Activated T-cell treated with anti-CD3 and anti-CD28 coated beads for 1 hour (primary cell): ENCODE results near the gene RAB24.
"Not testable (repeated sequence)": the region's sequence is repeated elsewhere in the genome, so short reads cannot be mapped to it uniquely, and the experiment has no call there.

Experiments used
- DNase-seq: peaks from one replicate; pipeline ENCODE4 v3.0.0-alpha.2; 2020; ENCODE audit warnings: low read depth

RAB24 gene

DNA sequence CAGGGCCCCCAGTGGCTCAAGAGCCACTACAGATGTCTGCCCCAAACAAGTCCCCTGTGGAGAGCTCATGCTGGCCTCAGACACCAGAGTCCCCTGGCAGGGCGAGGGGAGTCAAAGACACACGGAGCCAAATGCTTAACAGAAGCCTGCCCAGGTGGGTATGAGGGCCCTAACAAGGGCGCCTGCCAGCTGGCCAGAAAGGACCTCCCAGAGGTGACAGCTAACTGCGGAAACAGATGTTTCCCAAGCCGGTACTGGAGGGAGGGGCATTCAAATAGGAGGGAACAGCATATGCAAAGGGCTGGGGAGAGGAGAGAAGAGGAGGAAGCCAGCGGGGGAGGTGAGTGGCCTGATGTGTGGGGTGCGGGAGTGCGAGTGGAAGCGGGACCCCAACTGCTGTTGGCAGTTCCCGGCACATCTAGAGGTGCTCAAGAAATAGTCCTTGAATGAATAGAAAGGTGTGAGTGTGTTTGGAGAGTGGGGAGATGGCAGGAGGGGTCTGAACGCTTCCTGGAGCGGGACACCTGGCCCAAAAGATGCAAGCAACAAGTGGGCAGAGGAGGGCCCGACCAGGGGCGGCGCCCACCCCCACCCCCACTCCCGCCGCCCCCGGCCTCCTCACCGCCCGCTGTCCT, 7.4 kb upstream of the RAB24 start:
- DNase-seq: no peak

DNA sequence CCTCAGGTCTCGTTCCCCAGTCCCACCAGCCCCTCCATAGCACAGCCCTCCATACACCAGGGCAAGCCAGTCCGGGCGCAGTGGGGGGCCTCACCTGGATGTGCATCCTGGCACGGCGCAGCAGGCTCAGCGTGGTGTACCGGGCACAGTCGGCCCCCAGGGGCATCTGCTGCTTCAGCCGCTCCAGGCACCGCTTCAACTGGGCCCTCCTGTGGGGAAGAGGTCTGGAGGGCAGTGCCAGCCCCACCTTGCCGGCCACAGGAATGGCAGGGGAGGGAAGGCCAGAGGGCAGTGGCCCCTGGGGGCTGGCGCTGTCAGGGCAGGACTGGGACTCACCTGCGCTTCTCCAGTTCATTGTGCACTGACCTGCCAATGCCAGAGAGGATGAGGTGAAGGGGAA, 6.8 kb upstream of the RAB24 start:
- DNase-seq: no peak

DNA sequence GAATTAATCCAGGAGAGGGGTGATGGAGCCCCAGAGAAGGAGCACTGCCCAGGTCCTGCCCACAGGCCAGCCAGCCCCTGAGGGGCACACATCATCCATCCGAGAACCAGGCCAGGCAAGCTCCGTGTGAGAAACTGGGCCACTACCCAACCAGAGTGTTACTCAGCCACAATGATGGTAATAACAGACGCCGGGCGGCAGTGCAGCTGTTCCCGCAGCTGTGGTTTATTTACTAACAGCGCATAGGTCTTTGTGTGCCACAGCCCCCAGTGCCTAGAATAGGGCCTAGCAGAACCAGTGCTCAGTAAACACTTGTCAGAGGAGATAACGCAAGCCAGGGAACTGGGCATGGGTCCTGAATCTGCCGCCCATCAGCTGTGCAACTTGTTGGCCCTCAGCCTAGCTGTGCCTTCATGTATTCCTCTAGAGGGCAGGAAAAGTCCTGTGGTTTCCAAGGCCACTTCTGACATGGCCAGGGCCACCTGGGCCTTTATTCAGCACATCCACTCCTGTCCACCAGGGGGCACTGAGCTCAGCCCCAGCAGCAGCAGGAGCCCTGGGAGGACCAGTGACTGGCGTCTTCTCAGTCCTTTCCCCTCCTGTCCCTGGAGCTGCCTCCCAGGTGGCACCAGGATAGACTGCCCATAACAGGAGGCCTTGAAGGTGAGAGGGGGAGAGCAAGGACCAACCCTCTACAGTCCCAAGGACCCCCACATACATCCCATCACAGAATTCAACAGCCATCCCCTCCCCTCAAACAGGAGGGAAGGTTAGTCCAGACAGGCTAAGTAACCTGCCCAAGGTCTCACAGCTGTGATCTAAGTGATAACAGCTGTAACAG, 6.1 kb upstream of the RAB24 start:
- peak; percentile 56 for DNase-seq

DNA sequence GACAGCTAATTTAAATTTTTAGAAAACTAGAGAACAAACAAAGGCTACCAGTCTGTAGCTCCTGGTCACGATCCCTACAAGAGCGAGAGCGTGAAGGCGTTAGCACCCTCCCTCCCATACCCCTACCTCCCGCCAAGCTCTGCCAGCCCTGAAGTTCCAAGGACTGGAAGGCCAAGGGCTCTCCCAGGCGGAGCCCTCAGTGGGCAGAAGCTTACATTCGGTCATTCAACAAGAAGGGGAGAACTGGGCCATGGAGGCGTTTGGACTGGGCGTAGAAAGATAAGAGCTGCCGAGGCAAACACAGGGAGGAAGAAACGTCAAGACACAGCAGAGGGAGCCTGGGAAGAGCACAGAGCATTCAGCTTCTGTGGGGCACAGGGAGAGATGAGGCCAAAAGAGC, 5.2 kb upstream of the RAB24 start:
- no peak for DNase-seq

DNA sequence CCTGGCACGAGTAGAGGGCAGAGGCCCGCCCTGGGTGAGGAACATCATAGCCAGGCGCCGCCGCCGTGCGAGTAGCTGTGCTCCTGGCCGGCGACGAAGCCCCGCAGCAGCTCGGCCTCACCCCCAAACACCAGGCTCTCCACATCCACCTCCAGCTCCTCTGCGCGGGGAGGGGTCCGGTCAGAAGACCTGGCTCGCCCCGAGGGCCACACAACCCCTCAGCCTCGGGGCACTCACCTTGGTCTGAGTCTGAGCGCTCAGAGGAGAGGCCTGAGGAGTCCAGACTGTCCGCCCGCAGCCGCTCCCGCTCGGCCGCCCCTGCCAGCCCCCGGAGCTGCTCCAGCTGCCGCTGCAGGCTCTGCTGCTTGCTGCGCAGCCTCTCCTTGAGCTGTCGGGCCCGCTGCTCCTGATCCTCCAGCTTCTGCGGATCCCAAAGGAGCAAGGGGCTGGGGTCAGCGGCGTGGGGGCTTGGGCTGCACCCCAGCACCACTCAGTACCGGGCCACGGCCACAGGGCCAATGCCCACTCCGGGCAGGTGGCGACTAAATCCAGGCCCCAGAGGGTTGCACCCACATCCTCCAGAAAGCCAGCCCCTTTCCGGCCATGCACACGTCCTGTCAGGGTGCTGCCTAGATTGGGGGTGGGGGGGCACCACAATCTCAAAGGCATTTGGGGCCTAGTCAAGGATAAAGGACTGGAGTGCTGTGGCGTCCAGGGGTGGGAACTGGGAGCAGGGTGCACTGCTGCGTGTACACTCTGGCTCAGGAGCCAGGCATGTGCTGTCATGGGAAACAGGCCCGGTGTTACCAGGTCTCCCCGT, 4.2 kb upstream of the RAB24 start:
- no peak for DNase-seq

DNA sequence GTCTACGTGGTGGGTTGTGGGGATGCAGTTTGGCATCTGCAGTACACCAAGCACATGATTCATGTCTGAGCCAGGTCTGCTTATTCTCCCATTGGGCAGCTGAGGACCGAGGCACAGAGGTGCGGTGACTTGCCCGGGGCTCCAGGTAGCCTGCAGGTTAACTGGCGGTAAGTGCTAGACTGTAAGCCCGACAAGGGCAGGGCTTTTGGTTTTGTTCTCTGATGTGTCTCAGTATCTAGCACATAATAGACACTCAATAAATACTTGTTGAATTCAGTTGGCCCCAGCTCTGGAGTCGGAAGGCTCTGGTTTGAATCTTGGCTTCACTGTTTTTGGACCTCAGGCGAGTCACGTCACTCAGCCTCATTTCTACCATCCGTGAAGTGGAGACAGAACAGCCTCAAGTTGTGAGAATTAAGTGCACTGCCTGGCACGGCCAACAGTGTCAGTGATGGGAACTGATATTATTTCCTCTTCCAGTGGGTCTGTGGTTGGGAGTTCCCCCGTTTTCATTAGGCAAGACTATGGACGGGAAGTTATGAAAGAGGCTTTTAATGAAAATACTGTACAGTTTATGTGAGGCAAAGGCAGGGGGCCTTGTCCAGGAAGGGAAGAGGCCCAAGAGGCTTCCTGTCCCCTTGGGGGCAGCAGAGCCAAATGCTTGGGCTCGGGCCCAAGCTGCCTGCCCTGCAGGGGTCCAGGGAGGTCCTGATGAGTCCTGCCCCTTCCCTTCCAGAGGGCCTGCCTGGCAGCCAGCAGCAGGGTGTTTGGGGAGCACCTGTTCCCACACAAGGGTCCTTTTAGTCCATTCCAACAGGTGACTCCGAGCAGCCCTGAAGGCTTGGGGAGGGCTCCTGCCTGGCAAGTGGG, 3.4 kb upstream of the RAB24 start:
- DNase-seq: no peak

DNA sequence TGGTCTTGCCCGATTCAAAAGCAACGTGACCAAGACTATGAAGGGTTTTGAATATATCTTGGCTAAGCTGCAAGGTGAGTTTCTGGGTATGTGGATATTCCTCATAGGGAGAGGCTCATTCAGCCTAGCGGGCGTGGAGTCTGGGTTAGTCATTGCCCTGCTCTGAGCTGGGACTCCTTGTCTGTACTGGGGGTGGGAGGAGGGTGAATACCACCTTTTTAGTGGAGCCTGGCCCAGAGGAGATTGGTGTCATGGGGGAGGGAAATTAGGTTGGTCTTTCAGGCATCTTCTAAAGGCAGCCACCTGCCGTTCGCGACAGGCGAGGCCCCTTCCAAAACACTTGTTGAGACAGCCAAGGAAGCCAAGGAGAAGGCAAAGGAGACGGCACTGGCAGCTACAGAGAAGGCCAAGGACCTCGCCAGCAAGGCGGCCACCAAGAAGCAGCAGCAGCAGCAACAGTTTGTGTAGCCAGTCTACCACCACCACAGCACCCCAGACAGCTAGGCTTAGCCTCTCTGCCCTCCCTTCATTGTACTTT, 2.7 kb upstream of the RAB24 start:
- not testable (repeated sequence) for DNase-seq

DNA sequence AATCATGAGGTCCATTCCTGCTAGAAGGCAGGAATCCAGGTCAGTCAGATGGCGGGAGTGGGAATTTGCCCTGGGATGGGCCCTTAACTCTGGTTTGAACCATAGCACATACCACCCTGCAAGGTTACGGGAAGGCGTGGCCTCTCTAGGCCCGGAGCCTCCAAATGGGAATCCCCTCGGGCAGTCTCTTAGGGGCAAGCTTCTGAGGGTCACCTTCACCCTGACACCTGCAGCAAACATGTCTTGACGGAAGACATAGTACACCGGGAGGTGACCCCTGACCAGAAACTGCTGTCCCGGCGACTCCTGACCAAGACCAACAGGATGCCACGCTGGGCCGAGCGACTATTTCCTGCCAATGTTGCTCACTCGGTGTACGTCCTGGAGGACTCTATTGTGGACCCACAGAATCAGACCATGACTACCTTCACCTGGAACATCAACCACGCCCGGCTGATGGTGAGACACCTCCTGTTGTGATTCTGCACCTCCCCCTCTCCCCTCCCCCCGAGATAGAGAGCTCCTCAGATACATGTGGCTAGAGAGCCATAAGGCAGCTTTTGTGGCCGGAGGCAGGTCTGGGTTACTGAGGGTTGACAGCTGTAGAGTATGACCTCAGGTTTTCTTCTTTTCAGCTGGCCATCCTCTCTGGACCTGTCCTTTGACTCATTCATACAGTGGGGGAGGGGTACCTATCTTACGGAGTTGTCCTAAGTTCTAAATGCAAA, 1.0 kb upstream of the RAB24 start:
- DNase-seq: no peak

DNA sequence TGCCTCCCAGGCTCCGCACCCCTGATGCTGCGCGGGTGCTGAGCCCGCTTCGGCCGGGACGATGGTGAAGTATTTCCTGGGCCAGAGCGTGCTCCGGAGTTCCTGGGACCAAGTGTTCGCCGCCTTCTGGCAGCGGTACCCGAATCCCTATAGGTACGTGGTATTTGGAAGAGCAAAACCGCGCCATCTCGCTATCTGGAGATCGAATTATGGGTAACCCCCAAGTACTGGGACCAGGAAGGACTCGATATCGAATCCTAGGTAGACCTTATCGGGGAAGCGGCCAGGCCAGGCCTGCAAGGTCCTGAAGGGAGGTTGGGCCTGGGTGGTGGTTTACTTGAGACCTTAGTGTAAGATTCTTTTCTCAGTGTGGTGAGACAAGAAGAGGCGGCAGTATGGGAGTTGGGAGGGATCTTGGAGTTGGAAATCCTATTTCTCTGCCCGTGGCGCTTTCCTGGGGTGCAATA, 439 bp upstream of the RAB24 start:
- no peak for DNase-seq

DNA sequence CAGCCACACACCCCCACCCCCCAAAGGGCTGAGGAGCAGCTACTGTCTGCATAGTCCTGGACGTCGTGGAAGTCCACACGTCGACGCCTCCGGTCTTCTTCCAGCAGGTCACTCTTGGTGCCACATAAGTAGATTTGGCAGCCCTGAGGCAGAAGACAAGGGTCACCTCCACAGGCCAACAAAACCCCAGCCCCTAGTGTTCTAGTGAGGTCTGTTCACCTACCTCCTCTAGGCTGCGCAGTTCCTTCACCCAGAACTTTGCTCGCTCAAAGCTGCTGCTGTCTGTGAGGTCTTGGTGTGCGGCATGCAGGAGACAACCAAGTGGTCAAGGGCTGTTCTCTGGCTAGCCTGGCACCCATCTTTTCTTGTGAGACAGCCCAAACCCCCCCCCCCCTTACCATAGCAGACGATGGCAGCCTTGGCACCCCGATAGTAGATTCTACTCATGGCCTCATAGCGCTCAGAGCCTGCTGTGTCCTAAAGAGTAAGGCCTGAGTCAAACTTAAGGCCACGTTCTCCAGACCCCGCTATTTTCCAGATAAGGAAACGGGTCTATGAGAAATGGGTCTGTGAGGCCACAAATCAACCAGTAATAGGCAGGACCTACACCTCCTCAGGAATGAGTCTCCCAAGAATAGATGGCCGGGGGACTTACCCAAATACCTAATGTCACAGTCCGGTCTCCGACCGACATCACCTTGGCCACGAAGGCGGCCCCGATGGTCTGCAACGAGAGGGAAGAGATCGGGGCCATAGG, 987 bp downstream of the RAB24 start:
- DNase-seq: no peak

DNA sequence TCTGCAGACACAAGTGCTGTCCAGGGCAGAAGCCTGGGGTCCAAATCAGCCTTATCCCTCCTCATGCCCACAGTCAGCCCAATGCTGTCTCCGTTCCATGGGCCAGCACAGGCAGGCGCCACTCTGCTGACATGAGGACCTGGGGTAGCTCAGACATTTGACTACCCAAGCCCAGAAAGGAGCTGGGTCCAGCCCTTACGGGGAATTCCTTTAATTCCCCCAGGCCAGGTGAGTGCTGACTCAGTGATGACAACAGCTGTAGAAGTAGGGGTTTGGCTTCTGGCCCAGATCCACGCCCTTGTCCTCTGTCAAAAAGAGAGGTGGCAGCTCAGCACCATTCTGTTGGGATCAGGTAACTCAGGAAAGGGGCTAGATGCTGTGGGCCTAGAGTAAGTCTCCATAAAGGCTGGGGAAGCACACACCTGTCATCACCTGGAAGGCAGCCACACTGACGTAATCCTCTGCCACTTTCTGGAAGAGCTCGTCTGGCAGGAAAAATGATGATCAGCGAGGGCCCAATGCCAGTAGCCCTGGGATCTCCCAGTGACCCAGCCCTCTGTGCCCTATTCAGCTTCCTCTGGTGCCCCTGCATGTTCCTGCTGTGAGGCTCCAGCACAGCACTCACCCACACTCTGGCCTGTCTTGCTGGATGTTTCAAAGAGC, 1.9 kb downstream of the RAB24 start:
- DNase-seq: no peak

DNA sequence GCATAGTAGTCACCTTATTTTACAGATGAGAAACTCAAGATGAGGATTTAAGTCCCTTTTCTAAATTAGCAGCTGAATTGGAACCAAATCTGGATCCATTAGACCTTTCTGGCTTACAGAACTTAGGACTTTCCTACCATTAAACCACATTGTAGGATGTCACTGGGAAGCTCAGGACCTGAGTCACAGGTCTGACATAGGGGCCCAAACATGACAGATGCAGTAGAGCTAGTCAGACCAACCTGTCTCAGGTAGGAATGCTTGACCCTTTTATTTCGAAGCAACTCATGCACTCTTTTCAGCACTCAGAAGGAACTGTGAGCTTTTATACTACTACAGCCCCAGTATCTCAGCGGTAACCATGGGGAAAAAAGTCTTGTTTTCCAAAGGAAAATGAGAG, 2.6 kb downstream of the RAB24 start:
- DNase-seq: no peak

DNA sequence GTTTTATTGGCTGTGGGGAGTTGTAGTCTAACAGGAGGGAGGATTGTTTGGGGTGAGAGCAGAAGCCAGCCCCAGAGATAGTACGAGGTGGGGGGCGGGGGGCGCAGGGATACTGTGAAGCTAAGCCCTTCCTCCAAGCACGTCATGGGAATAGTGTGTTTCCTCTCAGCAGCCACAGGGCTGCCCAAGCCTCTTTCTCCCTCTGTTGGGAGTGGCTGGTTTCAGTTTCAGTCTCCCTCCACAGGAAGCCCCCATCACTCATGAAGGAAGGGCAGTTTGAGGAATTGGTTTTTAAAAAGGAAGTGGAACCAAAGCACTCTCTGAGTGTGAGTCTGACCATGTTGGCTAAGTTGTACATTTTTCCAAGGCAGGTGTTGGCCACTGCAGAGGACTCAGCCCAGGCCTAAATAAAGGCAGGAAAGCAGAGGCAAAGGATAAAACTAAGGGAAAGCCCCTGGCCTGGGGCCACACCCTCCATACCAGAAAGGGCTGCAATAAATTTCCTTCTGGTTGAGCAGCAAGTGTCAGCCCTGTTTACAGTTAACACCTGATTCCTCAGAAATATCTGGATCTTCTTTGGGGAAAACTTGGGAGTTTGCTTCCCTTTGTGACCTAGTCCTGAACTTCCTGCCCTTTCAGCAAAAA, 3.2 kb downstream of the RAB24 start:
- DNase-seq: peak; percentile 52

DNA sequence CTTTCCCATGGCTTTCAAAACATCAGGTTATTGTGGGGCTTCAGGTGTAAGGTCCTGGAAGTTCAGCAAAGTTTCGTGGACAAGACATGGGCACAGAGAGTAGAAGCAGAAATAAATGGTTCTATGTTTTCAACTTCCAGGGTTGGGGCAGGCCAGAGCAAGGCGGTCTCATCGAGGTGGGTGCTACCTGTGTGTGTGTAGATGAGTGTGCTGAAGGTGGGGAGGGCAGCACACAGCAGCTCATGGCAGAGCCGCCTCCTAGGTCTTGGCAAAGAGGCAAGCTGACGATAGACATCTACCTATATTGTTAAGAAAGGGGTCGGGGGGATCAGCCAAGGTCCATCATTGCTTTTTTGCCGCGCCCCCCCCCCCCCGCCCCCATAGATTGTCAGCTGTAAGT, 3.8 kb downstream of the RAB24 start:
- no peak for DNase-seq

DNA sequence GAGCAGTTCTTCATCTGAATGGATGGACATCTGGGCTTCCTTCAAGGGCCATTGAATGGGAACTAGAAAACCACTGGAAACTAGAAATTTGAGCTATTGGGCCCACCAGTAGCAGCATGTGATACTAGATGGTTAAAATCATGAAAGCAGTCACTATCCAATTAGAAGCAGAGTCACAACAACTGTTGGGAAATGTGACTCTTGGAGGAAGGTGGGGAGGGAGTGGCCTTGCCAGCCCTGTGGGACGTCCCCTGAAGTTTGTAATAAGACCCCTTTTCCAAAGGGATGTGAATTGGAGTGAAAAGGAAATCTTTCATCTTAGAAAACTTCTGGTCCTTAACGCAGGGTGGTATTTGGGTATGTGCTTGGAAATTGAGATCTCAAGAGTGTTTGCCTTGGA, 5.6 kb downstream of the RAB24 start:
- no peak for DNase-seq

DNA sequence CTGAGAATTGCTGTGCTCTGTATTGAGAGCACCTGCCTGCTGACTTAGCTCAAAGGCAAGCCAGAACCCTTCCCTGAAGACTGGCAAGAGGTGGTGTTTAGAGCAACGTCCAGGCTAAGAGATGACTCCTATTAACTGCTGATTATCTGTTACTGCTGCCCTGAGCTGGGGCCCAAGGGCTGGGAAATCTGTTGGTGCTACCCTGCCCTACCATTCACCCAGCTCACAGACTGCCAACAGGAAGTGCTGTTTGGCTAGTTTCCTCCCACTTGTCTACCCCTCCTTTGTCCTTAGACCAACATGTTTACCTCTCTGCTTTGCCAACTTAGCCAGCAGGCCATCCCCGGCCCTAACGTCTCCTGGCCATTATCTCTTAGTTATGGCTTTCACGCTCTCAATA, 6.9 kb downstream of the RAB24 start:
- DNase-seq: no peak

DNA sequence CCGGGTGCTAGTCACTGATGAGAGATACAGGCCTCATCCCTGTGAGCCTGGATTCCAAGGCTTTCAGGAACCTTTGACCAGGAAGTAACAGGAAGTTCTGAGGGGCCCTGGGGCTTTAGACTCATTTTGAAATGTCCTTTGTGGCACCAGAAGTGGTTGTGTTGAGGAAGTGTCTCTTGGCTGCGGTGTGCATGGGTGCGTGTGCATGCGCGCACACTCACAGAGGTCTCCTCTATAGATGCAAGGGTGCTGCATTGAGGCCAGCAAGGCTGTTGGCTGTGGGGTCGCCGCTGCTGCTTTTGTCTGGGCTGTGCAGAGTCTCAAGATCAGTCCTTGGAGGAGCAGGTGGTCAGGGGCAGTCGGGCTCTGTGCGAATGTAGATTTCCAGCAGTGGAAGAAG, 7.6 kb downstream of the RAB24 start:
- no peak for DNase-seq

DNA sequence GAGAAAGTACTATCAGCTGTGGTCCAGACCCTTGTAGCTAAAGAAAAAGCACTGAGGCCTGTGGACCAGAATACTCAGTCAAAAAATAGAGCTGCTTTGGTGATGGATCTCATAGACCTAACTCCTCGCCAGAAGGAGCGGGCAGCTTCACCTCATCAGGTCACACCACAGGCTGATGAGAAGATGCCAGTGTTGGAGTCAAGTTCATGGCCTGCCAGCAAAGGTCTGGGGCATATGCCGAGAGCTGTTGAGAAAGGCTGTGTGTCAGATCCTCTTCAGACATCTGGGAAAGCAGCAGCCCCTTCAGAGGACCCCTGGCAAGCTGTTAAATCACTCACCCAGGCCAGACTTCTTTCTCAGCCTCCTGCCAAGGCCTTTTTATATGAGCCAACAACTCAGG, 8.9 kb downstream of the RAB24 start:
- DNase-seq: no peak
